Common myeloid progenitor, CD34-positive (primary cell): Measurements from ENCODE around the gene GNPTAB.
"Not testable (repeated sequence)": the region's sequence is repeated elsewhere in the genome, so short reads cannot be mapped to it uniquely, and the experiment has no call there.

Experiments
- CTCF ChIA-PET: fragments of 350-600 bp; sonication (Branson Sonifier 250); formaldehyde crosslinking; loops from one replicate; lab custom pipeline; 2021; ENCODE audit warnings: antibody characterized with exemption; lab: Charles Lee
- POLR2A ChIA-PET: fragments of 350-600 bp; sonication (Branson Sonifier 250); formaldehyde crosslinking; loops from one replicate; lab custom pipeline; 2021; ENCODE audit warnings: antibody characterized with exemption; lab: Charles Lee
- DNase-seq, 3 donors: peaks; one replicate each; pipeline versions ENCODE4 v3.0.0 to v3.0.0-alpha.2; 2013
- H3K27ac ChIP-seq, 2 experiments: 1 replicate in 1 of 2; 2 replicates in 1 of 2; pipeline ENCODE4 v1.7.0; 2013; ENCODE audit warnings: inconsistent platforms in 2 of 2, low read length in 2 of 2, mild to moderate bottlenecking in 2 of 2, low read depth in 1 of 2, moderate library complexity in 1 of 2; ENCODE audit not compliant: severe bottlenecking in 2 of 2, insufficient read depth in 1 of 2, poor library complexity in 1 of 2
- H3K27me3 ChIP-seq, 5 experiments: replicated peaks in 2 of 5; 1 replicate in 3 of 5; 2 replicates in 2 of 5; pipeline versions ENCODE4 v1.6.1 to v1.7.0; 2013; ENCODE audit warnings: low read length in 4 of 5, mild to moderate bottlenecking in 2 of 5, moderate library complexity in 2 of 5, inconsistent platforms in 1 of 5; ENCODE audit not compliant: insufficient read depth in 5 of 5, control insufficient read depth in 4 of 5
- H3K36me3 ChIP-seq, 4 experiments: 1 replicate in 2 of 4; 2 replicates in 2 of 4; pipeline versions ENCODE4 v1.6.1 to v1.7.0; 2013; ENCODE audit warnings: low read length in 3 of 4, control low read depth in 1 of 4, mild to moderate bottlenecking in 1 of 4; ENCODE audit not compliant: control insufficient read depth in 4 of 4, insufficient read depth in 4 of 4
- H3K4me1 ChIP-seq, 4 experiments: 1 replicate in 3 of 4; 2 replicates in 1 of 4; pipeline versions ENCODE4 v1.6.1 to v1.7.1; 2013; ENCODE audit warnings: low read length in 3 of 4, mild to moderate bottlenecking in 3 of 4, control low read depth in 1 of 4, inconsistent platforms in 1 of 4, moderate library complexity in 1 of 4; ENCODE audit not compliant: control insufficient read depth in 4 of 4, insufficient read depth in 4 of 4; ENCODE audit errors: control extremely low read depth in 1 of 4
- H3K4me3 ChIP-seq, 7 experiments: 1 replicate in 4 of 7; 2 replicates in 3 of 7; pipeline versions ENCODE4 v1.5.1 to v1.7.0; 2013; ENCODE audit warnings: mild to moderate bottlenecking in 7 of 7, low read length in 6 of 7, moderate library complexity in 6 of 7, inconsistent platforms in 2 of 7, low read depth in 2 of 7, control low read depth in 1 of 7; ENCODE audit not compliant: insufficient read depth in 4 of 7, control insufficient read depth in 1 of 7; ENCODE audit errors: extremely low read depth in 1 of 7
- H3K9me3 ChIP-seq, 5 experiments: 1 replicate in 4 of 5; 2 replicates in 1 of 5; pipeline versions ENCODE4 v1.6.1 to v1.7.1; 2013; ENCODE audit warnings: low read length in 4 of 5, mild to moderate bottlenecking in 2 of 5, inconsistent platforms in 1 of 5, low read depth in 1 of 5, moderate library complexity in 1 of 5; ENCODE audit not compliant: control insufficient read depth in 4 of 5, insufficient read depth in 2 of 5; ENCODE audit errors: control extremely low read depth in 1 of 5
- WGBS: methylation state at CpG from one replicate; pipeline ENCODE4 v1.1.5; 2013; ENCODE audit not compliant: insufficient coverage; 5-methylcytosine and 5-hydroxymethylcytosine counted together

The GNPTAB gene

DNA sequence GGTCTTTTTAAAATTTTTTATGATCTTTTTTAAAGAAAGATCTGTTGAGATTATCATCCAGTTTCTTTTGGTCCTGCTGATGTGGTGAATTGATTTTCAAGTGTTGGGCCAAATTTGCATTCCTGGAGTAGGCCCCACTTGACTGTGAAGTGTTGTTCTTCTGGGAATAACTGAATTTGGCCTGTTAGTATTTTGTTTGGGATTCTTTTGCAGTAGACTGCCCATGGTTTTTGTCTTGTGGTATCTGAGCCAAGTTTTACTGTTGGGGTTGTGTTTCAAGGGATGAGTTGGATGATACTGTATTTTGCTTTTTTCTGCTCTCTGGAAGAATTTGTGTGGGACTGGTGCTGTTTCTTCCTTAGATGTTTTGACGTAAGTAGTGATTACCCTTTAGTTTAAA is 87.5 kb downstream of the GNPTAB start:
- DNase-seq: no peak
- Histone ChIP-seq H3K27me3 (no peaks in the 10 kb centered on the region), H3K9me3 (no peaks in the 10 kb centered on the region), H3K36me3 (peaks cover 17 to 63% (median 39%) of the 10 kb centered on the region in 4 experiments), H3K27ac (no peak overlapping the region), H3K4me3 (no peak overlapping the region), H3K4me1 (peaks cover 0 to 7% (median 0%) of the 10 kb centered on the region in 4 experiments)
- ChIA-PET POLR2A (interaction anchor here (0.6 kb wide), 1 partner anchor 32 kb away, joined by 3 read pairs; no protein-coding TSS in a partner anchor), CTCF (no interaction called here)
- WGBS: no CpG with 5 or more reads among the region's 1 CpG

- H3K4me3 ChIP-seq: no peak overlapping the region
- no peaks in the 10 kb centered on the region for H3K27me3 ChIP-seq
- CTCF ChIA-PET: no interaction called here
- WGBS: 89% methylated on average over 4 of the region's 5 CpGs
- H3K9me3 ChIP-seq: no peaks in the 10 kb centered on the region
- no peak for DNase-seq
- H3K27ac ChIP-seq: no peak overlapping the region
- peaks cover 8 to 51% (median 30%) of the 10 kb centered on the region in 4 experiments for H3K36me3 ChIP-seq
- H3K4me1 ChIP-seq: no peaks in the 10 kb centered on the region
- POLR2A ChIA-PET: no interaction called here
These were observed 89.8 kb downstream of the GNPTAB start for GRCh38 chr12:101740980-101741379.

DNA sequence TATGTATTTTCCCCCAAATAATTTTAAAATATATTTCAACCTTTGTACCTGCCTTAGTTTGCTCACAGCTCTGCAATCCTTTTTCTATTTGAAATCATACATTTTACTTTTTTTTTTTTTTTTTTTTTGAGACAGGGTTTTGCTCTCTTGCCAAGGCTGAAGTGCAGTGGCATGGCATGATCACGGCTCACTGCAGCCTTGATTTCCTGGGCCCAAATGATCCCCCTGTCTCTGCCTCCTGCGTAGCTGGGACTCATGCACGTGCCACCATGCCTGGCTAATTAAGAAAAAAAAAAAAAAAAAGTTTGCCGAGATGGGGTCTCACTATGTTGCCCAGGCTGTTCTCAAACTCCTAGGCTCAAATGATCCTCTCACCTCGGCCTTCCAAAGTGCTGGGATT is 90.2 kb downstream of the GNPTAB start:
- no peak overlapping the region for H3K4me3 ChIP-seq
- no peaks in the 10 kb centered on the region for H3K4me1 ChIP-seq
- peaks cover 7 to 48% (median 28%) of the 10 kb centered on the region in 4 experiments for H3K36me3 ChIP-seq
- POLR2A ChIA-PET: no interaction called here
- no peaks in the 10 kb centered on the region for H3K27me3 ChIP-seq
- WGBS: 100% methylated on average over 4 of the region's 5 CpGs
- no peaks in the 10 kb centered on the region for H3K9me3 ChIP-seq
- H3K27ac ChIP-seq: no peak overlapping the region
- CTCF ChIA-PET: no interaction called here
- no peak for DNase-seq

- CTCF ChIA-PET: interaction anchor here (1.7 kb wide), 1 partner anchor 20 kb away, joined by 6 read pairs; no protein-coding TSS in a partner anchor
- POLR2A ChIA-PET: no interaction called here
- Histone ChIP-seq H3K27ac (no peak within 1 kb of the TSS), H3K27me3 (no peaks in the 10 kb centered on the region), H3K4me1 (no peaks in the 10 kb centered on the region), H3K4me3 (no peak within 1 kb of the TSS), H3K36me3 (peaks cover 5 to 40% (median 21%) of the 10 kb centered on the region in 4 experiments), H3K9me3 (no peaks in the 10 kb centered on the region)
- 99% methylated on average over 57 of the region's 57 CpGs for WGBS
- no peak for DNase-seq
These were observed 91.7 kb downstream of the GNPTAB start, which contains the start of gene SYCP3 for GRCh38 chr12:101738920-101739665. SYCP3 (minus strand) TSS chr12:101739462; CDS start chr12:101737935, 1,527 bp downstream.

GRCh38 chr12:101737476-101737875 is 93.3 kb downstream of the GNPTAB start:
- DNase-seq: no peak
- no peak overlapping the region for H3K4me3 ChIP-seq
- H3K27me3 ChIP-seq: no peaks in the 10 kb centered on the region
- H3K27ac ChIP-seq: no peak overlapping the region
- POLR2A ChIA-PET: no interaction called here
- peaks cover 3 to 30% (median 17%) of the 10 kb centered on the region in 4 experiments for H3K36me3 ChIP-seq
- WGBS: 94% methylated on average over 6 of the region's 6 CpGs
- H3K4me1 ChIP-seq: no peaks in the 10 kb centered on the region
- CTCF ChIA-PET: interaction anchor here (1.2 kb wide), 1 partner anchor 11 kb away, joined by 3 read pairs; no protein-coding TSS in a partner anchor
- H3K9me3 ChIP-seq: no peaks in the 10 kb centered on the region

DNA sequence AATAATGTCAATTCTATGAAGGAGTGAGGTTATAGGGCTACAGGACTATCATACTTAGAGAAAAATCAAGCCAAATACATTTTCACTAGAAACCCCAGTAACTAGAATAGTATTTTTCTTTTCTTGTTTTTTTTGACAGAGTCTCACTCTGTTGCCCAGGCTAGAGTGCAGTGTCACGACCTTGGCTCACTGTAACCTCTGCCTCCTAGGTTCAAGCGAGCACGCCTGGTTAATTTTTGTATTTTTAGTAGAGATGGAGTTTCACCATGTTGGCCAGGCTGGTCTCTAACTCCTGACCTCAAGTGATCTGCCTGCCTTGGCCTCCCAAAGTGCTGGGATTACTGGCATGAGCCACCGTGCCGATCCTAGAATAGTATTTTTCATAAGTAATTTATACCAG is 96.3 kb downstream of the GNPTAB start:
- POLR2A ChIA-PET, DNase-seq: not testable (repeated sequence)
- WGBS: 100% methylated on average over 3 of the region's 5 CpGs

DNA sequence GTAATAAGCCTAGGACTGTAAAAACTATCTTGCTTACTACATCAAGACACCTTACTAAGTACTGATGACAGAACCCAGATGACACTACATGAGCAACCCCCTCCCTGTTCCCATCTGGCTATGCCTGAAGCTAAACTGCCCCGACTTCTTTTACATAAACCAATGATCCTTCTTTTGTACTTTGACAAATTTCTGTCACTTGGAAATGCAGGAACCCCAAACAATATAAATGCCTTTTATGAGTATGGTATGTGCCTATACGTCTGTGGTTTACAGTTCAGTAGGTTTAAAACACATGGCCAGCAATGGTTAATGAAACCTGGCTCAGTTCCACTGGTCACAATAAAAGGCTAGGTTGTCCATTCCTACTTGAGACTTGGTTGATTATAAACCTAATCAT is 97.6 kb downstream of the GNPTAB start:
- no peaks in the 10 kb centered on the region for H3K9me3 ChIP-seq
- peaks cover 0 to 36% (median 14%) of the 10 kb centered on the region in 4 experiments for H3K36me3 ChIP-seq
- ChIA-PET POLR2A (no interaction called here), CTCF (interaction anchor here (1.3 to 1.4 kb wide), 2 partner anchors 11 to 35 kb away, joined by 3 to 5 read pairs; no protein-coding TSS in a partner anchor)
- no CpG with 5 or more reads among the region's 2 CpGs for WGBS
- no peak overlapping the region for H3K27ac ChIP-seq
- H3K27me3 ChIP-seq: no peaks in the 10 kb centered on the region
- H3K4me3 ChIP-seq: no peak overlapping the region
- H3K4me1 ChIP-seq: no peaks in the 10 kb centered on the region
- DNase-seq: no peak

More for the DNA sequence above, 96.3 kb downstream of the GNPTAB start:
- H3K27ac ChIP-seq, H3K4me3 ChIP-seq, H3K27me3 ChIP-seq, H3K9me3 ChIP-seq, H3K4me1 ChIP-seq, CTCF ChIA-PET: not testable (repeated sequence)
- peaks cover 0 to 38% (median 22%) of the 10 kb centered on the region in 4 experiments for H3K36me3 ChIP-seq
